Liver (tissue), 9 donors: Measurements from ENCODE around the gene PIM1. TPM values are rescaled to one million over a fixed set of nuclear protein-coding genes. Genes with fewer than 3 reads are reported as not detected.

Source experiments
- DNase-seq: peaks from one replicate; pipeline ENCODE4 v3.0.0-alpha.2; 2017; ENCODE audit warnings: low spot score
- H3K27ac ChIP-seq, 2 donors: one replicate each; pipeline ENCODE4 v1.7.0; 2013; ENCODE audit warnings: inconsistent platforms in 2 of 2, low read length in 2 of 2, control low read depth in 1 of 2, low read depth in 1 of 2, mild to moderate bottlenecking in 1 of 2
- H3K27me3 ChIP-seq, 4 donors: one replicate each; pipeline versions ENCODE4 v1.6.1 to v1.7.0; 2013; ENCODE audit warnings: low read length in 3 of 4, inconsistent platforms in 1 of 4, mild to moderate bottlenecking in 1 of 4, moderate library complexity in 1 of 4; ENCODE audit not compliant: control insufficient read depth in 4 of 4, insufficient read depth in 4 of 4
- H3K36me3 ChIP-seq, 4 donors: one replicate each; pipeline versions ENCODE4 v1.6.1 to v1.7.0; 2013; ENCODE audit warnings: low read length in 3 of 4, mild to moderate bottlenecking in 3 of 4, low read depth in 1 of 4, moderate library complexity in 1 of 4; ENCODE audit not compliant: control insufficient read depth in 4 of 4, insufficient read depth in 3 of 4
- H3K4me1 ChIP-seq, 4 donors: one replicate each; pipeline versions ENCODE4 v1.6.1 to v1.7.0; 2013; ENCODE audit warnings: low read length in 3 of 4, mild to moderate bottlenecking in 3 of 4, moderate library complexity in 1 of 4; ENCODE audit not compliant: control insufficient read depth in 4 of 4, insufficient read depth in 4 of 4
- H3K4me3 ChIP-seq, 3 donors: one replicate each; pipeline versions ENCODE4 v1.6.1 to v1.7.0; 2013; ENCODE audit warnings: low read length in 3 of 3, control low read depth in 1 of 3, low read depth in 1 of 3, mild to moderate bottlenecking in 1 of 3
- H3K9ac ChIP-seq, 2 donors: one replicate each; pipeline ENCODE4 v1.7.0; 2013; ENCODE audit warnings: low read length in 2 of 2, mild to moderate bottlenecking in 2 of 2, moderate library complexity in 2 of 2, control low read depth in 1 of 2, low read depth in 1 of 2
- H3K9me3 ChIP-seq, 4 donors: one replicate each; pipeline versions ENCODE4 v1.6.1 to v1.7.0; 2013; ENCODE audit warnings: low read length in 3 of 4; ENCODE audit not compliant: control insufficient read depth in 4 of 4
- CTCF ChIP-seq: fragments of 150-350 bp; IDR thresholded peaks from 2 replicates; pipeline ENCODE4 v1.5.1; 2017; ENCODE audit warnings: improper control_type of control experiment, low read depth, low read length; ENCODE audit not compliant: missing input control
- EGR1 ChIP-seq, 2 donors: IDR thresholded peaks; 2 replicates each; pipeline ENCODE4 v1.6.1; 2016 to 2018; ENCODE audit warnings: antibody characterized with exemption in 2 of 2, low read depth in 2 of 2
- FOXA2 ChIP-seq: IDR thresholded peaks from 2 replicates; pipeline ENCODE4 v1.6.1; 2016; ENCODE audit warnings: antibody characterized with exemption
- GABPA ChIP-seq, 2 donors: IDR thresholded peaks in 1 of 2; conservative IDR thresholded peaks in 1 of 2; 2 replicates each; pipeline ENCODE4 v1.6.1; 2016; ENCODE audit warnings: antibody characterized with exemption in 2 of 2, mild to moderate bottlenecking in 1 of 2, moderate library complexity in 1 of 2
- HNF4A ChIP-seq, 2 donors: conservative IDR thresholded peaks; 2 replicates each; pipeline ENCODE4 v1.6.1; 2016; ENCODE audit warnings: antibody characterized with exemption in 2 of 2, mild to moderate bottlenecking in 2 of 2
- HNF4G ChIP-seq: IDR thresholded peaks from 2 replicates; pipeline ENCODE4 v1.6.1; 2016; ENCODE audit warnings: antibody characterized with exemption
- JUND ChIP-seq, 2 donors: IDR thresholded peaks; 2 replicates each; pipeline ENCODE4 v1.6.1; 2016; ENCODE audit warnings: antibody characterized with exemption in 2 of 2
- NR2F2 ChIP-seq: IDR thresholded peaks from 2 replicates; pipeline ENCODE4 v1.6.1; 2016; ENCODE audit warnings: antibody characterized with exemption
- RAD21 ChIP-seq, 2 donors: IDR thresholded peaks; 2 replicates each; pipeline ENCODE4 v1.6.1; 2016; ENCODE audit warnings: antibody characterized with exemption in 2 of 2, mild to moderate bottlenecking in 2 of 2
- REST ChIP-seq: IDR thresholded peaks from 2 replicates; pipeline ENCODE4 v1.6.1; 2016; ENCODE audit warnings: antibody characterized with exemption, mild to moderate bottlenecking
- RXRA ChIP-seq, 2 donors: IDR thresholded peaks; 2 replicates each; pipeline ENCODE4 v1.6.1; 2017 to 2018; ENCODE audit warnings: antibody characterized with exemption in 2 of 2, mild to moderate bottlenecking in 1 of 2
- SP1 ChIP-seq: IDR thresholded peaks from 2 replicates; pipeline ENCODE4 v1.6.1; 2018; ENCODE audit warnings: antibody characterized with exemption, mild to moderate bottlenecking
- TAF1 ChIP-seq: conservative IDR thresholded peaks from 2 replicates; pipeline ENCODE4 v1.6.1; 2016; ENCODE audit warnings: antibody characterized with exemption, mild to moderate bottlenecking
- YY1 ChIP-seq: IDR thresholded peaks from 2 replicates; pipeline ENCODE4 v1.6.1; 2016; ENCODE audit warnings: antibody characterized with exemption, mild to moderate bottlenecking
- polyA plus RNA-seq, 2 donors: library from polyadenylated mRNA; stranded (reverse) in 1 of 2; unstranded in 1 of 2; fragments of 200-250 nt in 1 of 2; fragments of >200 nt in 1 of 2; fragmentation: Nextera tagmentation in 1 of 2; extraction: Ambion mirVana in 1 of 2; gene quantifications; one replicate each; pipeline versions ENCODE4 v1.2.1 to v1.2.3, GENCODE V29; 2013 to 2015
- total RNA-seq, 2 donors: library from RNA; depleted of rRNA; stranded (reverse); fragments of >200 nt; gene quantifications; one replicate each; pipeline ENCODE4 v1.2.3, GENCODE V29; 2014
- TF ChIP-seq, protein P1 (sequence below): IDR thresholded peaks from 2 replicates; pipeline ENCODE4 v1.6.1; 2016; ENCODE audit warnings: antibody characterized with exemption
- TF ChIP-seq, protein P2 (sequence below): IDR thresholded peaks from 2 replicates; pipeline ENCODE4 v1.6.1; 2016; ENCODE audit warnings: antibody characterized with exemption
- TF ChIP-seq, protein P3 (sequence below): IDR thresholded peaks from 2 replicates; pipeline ENCODE4 v1.6.1; 2016; ENCODE audit warnings: antibody characterized with exemption
- donor health status: healthy.
- donor health status: healthy.
- donor health status: healthy.
- donor health status: healthy.
- donor health status: healthy.

Gene PIM1
- total and polyA plus RNA-seq, 4 donors: 5.5 to 141 (median 10.6) TPM

GRCh38 chr6:37222992-37223391 lies 53.0 kb downstream of the PIM1 start:
- peak overlapping the region in 1 of 2 donors; percentile 7 for H3K9ac ChIP-seq
- no peaks in the 10 kb centered on the region for H3K9me3 ChIP-seq
- no peak for DNase-seq
- peak overlapping the region in 1 of 2 donors; percentile 34 for H3K27ac ChIP-seq
- no peaks in the 10 kb centered on the region for H3K36me3 ChIP-seq
- H3K4me3 ChIP-seq: no peak overlapping the region
- TF ChIP-seq GABPA (IDR thresholded peaks at IDR 0.05 in 1 of 2, conservative IDR thresholded peaks at IDR 0.05 in 1 of 2) (no peak), RAD21 (IDR thresholded peaks at IDR 0.05) (no peak), YY1 (no peak), HNF4A (conservative IDR thresholded peaks at IDR 0.05) (no peak), SP1 (no peak), EGR1 (IDR thresholded peaks at IDR 0.05; ENCODE audit: low read depth in 2 of 2) (no peak), TAF1 (no peak), REST (no peak), NR2F2 (no peak), RXRA (IDR thresholded peaks at IDR 0.05) (no peak), FOXA2 (no peak), HNF4G (no peak), JUND (IDR thresholded peaks at IDR 0.05) (no peak), CTCF (no peak)
- TF ChIP-seq, protein P1, sequence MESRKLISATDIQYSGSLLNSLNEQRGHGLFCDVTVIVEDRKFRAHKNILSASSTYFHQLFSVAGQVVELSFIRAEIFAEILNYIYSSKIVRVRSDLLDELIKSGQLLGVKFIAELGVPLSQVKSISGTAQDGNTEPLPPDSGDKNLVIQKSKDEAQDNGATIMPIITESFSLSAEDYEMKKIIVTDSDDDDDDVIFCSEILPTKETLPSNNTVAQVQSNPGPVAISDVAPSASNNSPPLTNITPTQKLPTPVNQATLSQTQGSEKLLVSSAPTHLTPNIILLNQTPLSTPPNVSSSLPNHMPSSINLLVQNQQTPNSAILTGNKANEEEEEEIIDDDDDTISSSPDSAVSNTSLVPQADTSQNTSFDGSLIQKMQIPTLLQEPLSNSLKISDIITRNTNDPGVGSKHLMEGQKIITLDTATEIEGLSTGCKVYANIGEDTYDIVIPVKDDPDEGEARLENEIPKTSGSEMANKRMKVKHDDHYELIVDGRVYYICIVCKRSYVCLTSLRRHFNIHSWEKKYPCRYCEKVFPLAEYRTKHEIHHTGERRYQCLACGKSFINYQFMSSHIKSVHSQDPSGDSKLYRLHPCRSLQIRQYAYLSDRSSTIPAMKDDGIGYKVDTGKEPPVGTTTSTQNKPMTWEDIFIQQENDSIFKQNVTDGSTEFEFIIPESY: no peak
- TF ChIP-seq, protein P2, sequence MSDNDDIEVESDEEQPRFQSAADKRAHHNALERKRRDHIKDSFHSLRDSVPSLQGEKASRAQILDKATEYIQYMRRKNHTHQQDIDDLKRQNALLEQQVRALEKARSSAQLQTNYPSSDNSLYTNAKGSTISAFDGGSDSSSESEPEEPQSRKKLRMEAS: no peak
- TF ChIP-seq, protein P3, sequence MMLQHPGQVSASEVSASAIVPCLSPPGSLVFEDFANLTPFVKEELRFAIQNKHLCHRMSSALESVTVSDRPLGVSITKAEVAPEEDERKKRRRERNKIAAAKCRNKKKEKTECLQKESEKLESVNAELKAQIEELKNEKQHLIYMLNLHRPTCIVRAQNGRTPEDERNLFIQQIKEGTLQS: no peak
- H3K4me1 ChIP-seq: peaks cover 0 to 11% (median 6%) of the 10 kb centered on the region in 4 donors
- H3K27me3 ChIP-seq: no peaks in the 10 kb centered on the region

Other genes with a start within 250 kb of the PIM1 start
- under 1 TPM in 1 of 2 donors, not detected in 1; 0.25 TPM for gene PI16, start 215.4 kb upstream of the PIM1 start, total RNA-seq
- gene PI16, start 215.4 kb upstream of the PIM1 start, polyA plus RNA-seq: under 1 TPM; 0.12 to 0.24 TPM
- 10 to 100 TPM; 72.8 to 79.6 TPM for gene MTCH1, start 184.0 kb upstream of the PIM1 start, total RNA-seq
- 10 to 100 TPM; 61.5 to 75.4 TPM for gene MTCH1, start 184.0 kb upstream of the PIM1 start, polyA plus RNA-seq
- 10 to 100 TPM; 12.4 to 24.4 TPM for gene FGD2, start 164.5 kb upstream of the PIM1 start, total RNA-seq
- gene FGD2, start 164.5 kb upstream of the PIM1 start, polyA plus RNA-seq: 1 to 10 TPM; 4.6 to 5.8 TPM
- 10 to 100 TPM in 1 of 2 donors, 1 to 10 TPM in 1; 2.4 to 10.7 TPM for gene TBC1D22B, start 87.6 kb downstream of the PIM1 start, total RNA-seq
- 1 to 10 TPM; 1.4 TPM for gene TBC1D22B, start 87.6 kb downstream of the PIM1 start, polyA plus RNA-seq
- 1 to 10 TPM in 1 of 2 donors, under 1 TPM in 1; 0.67 to 3.2 TPM for gene TMEM217, start 88.0 kb downstream of the PIM1 start, total RNA-seq
- under 1 TPM; 0.39 to 0.57 TPM for gene TMEM217, start 88.0 kb downstream of the PIM1 start, polyA plus RNA-seq
- gene RNF8, start 183.8 kb downstream of the PIM1 start, total RNA-seq: 1 to 10 TPM; 8.5 to 9.9 TPM
- 1 to 10 TPM; 6.1 to 6.5 TPM for gene RNF8, start 183.8 kb downstream of the PIM1 start, polyA plus RNA-seq